ENCODE data around the gene SERPINE2.

The SERPINE2 gene, protein sequence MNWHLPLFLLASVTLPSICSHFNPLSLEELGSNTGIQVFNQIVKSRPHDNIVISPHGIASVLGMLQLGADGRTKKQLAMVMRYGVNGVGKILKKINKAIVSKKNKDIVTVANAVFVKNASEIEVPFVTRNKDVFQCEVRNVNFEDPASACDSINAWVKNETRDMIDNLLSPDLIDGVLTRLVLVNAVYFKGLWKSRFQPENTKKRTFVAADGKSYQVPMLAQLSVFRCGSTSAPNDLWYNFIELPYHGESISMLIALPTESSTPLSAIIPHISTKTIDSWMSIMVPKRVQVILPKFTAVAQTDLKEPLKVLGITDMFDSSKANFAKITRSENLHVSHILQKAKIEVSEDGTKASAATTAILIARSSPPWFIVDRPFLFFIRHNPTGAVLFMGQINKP

DNA sequence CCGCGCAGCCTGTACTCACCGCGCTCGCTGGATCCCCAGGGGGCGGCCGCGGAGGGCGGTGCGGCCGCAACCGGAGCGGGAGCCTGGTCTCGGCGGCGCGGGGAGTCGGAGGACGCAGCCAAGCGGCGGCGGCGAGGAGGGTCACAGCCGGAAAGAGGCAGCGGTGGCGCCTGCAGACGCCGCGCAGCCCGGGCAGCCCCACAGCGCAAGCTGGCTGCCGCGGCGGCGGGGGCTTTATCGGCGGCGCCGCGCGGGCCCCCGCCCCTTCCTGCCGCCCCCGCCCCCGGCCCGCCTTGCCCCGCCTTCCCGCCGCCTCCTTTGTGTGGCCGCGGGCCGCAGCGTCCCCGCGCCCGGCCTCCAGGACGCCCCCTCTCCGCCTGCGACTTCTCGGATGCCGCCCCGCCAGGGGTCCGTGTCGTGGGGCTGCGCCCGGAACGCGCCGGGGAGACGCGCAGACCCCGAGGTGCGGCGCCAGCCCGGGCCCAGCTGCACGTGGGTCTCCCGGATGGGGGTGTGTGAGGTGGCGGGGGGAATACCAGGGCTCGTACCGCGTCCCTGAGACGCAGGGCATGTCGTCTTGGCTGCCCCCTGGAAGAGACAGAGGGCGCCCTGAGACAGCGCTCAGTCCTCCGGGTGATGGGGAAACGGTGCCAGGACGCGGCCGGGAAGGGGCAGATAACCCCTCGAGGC lies at the start of gene SERPINE2:
Gene SERPINE2 (minus strand): TSS at position 207 of the 690 bp plus-strand sequence. CDS start 37,386 bp downstream, outside the sequence.
- peaks cover 15% of the 10 kb centered on the region for H3K4me1 Mint-ChIP-seq
- H3K27ac Mint-ChIP-seq, result no peak within 1 kb of the TSS
- no peaks in the 10 kb centered on the region for H3K36me3 Mint-ChIP-seq
- peak; percentile 78 for ATAC-seq
- H3K4me3 Mint-ChIP-seq, result peak within 1 kb of the TSS; percentile 83
- DNase-seq (ENCODE audit: low spot score in 2 of 2), result peak; percentile 14 to 70
- H3K9me3 Mint-ChIP-seq, result no peaks in the 10 kb centered on the region

DNA sequence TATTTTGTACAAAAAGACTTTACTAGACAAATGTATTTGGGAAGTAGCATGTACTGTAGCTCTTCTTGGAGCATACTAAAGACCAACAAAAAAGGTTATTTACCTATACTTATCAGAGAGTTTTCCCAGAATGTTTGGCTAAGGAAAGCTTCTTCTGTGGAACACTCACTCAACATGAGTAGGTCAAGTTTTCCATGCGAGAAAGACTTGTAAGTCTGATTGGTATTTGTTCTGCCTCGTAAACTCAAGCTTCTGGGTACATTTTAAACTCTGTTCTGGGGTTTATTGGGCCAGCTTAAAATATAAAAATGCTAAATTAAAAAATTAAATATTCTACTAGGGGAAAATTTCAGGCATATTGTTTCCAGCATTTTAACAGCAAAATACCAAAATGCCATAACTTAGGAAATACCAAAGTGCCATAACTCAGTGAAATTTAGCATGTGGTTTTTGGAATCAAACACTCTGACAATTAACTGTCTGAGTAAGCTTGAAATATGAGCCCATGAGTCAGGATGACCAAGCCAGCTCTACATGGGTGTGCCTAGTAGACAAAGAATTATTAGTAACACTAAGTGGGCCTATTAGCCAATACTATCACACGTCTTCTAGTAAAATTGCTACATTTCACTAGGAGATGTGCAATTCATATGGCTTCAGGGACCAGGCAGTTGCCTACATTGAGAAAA lies 47.3 kb upstream of the SERPINE2 start:
- no peaks in the 10 kb centered on the region for H3K4me1 Mint-ChIP-seq

DNA sequence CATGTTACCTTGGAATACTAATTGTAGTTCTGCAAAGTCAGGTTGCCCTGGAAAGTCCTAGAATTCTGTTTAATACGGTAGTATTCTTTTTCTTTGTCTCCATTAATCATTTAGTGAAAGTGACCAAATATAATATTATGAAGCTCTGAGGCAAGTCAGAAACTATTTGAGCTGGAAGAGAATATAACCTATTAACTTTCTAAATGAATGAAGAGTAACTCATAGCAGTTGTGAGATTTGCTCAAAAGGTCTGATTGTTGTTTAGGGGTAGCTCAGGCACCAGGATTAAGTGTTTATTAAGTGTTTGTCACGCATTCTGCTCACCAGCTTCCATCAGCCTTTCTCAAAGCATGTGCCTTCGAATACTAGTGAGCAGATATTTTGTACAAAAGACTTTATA lies 46.7 kb upstream of the SERPINE2 start:
- ATAC-seq (no peak), DNase-seq (ENCODE audit: low spot score in 2 of 2) (no peak)
- H3K9me3 Mint-ChIP-seq, result no peaks in the 10 kb centered on the region
- H3K4me3 Mint-ChIP-seq, result no peak overlapping the region
- no peaks in the 10 kb centered on the region for H3K36me3 Mint-ChIP-seq
- no peaks in the 10 kb centered on the region for H3K4me1 Mint-ChIP-seq
- no peak overlapping the region for H3K27ac Mint-ChIP-seq

More for the DNA sequence above, 47.3 kb upstream of the SERPINE2 start:
- Mint-ChIP-seq H3K27ac (no peak overlapping the region), H3K9me3 (no peaks in the 10 kb centered on the region), H3K36me3 (no peaks in the 10 kb centered on the region), H3K4me3 (no peak overlapping the region)
- no peak for DNase-seq (ENCODE audit: low spot score in 2 of 2)
- ATAC-seq, result no peak

DNA sequence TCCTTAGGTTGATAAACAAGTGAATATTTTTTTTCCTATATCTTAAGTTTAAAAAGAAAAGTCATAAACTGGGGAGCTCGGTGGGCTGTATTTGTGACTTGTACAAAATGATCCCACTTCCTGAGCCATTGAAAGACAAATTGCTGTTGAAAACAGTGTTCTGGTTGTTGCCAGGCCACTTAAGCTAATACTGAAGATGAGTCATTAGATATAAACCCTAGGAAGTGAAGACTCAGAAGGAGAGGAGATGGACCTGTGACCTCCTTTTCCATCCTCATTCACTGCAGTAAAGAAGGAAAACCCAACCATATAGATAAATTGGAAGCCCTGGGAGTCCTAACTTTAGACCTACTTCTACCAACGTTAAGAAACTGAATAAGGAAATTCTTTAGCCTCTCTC lies 46.2 kb upstream of the SERPINE2 start:
- DNase-seq (ENCODE audit: low spot score in 2 of 2), result no peak
- Mint-ChIP-seq H3K4me3 (no peak overlapping the region), H3K36me3 (no peaks in the 10 kb centered on the region), H3K9me3 (no peaks in the 10 kb centered on the region), H3K27ac (no peak overlapping the region), H3K4me1 (no peaks in the 10 kb centered on the region)
- no peak for ATAC-seq

DNA sequence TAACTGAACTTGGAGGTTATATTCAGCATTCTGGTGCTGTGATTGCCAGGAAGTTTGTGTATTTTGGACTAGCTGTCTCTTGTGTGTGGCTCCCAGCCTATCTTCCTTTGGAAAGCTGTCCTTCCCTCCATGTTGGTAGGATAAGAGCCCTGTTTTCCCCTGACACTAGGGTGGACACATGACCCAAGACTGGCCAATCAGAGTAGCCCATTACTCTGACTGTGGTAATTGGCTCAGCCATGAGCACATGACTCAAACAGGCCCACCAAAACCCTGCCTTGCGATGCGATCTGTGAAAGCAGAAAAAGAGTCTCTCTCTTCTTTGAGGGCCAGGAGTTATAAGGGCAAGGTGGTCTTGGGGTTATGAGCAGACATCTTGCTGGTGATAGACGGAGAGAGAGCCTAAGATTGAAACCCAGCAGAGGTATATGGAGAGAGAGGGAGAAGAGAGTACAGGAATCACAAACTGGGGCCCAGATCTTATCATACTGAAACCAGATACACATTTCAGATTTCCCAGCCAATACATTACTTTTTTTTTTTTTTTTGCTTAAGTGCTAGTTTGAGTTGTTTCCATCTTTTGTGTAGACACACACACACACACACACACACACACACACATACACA lies 45.3 kb upstream of the SERPINE2 start:
- H3K9me3 Mint-ChIP-seq, result no peaks in the 10 kb centered on the region

DNA sequence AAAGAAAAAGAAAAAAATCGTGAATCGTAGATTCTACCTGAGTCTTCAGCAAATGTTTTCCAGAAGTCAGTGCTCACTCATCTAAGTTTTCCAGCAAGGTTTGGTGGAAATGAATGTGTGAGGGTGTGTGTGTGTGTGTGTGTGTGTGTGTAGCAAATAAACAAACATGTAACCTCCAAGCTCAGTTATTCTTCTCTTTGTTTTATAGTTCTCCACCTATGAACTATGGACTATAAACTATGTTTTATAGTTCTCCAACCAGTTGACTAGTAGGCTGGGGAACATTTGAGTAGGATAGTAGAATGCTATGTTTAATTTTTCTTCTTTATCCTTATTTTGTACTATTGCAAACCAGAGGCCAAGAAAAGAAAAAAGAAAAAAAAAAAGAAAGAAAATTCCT lies 44.6 kb upstream of the SERPINE2 start:
- Mint-ChIP-seq H3K36me3 (no peaks in the 10 kb centered on the region), H3K4me1 (no peaks in the 10 kb centered on the region), H3K27ac (no peak overlapping the region), H3K4me3 (no peak overlapping the region), H3K9me3 (no peaks in the 10 kb centered on the region)
- DNase-seq (ENCODE audit: low spot score in 2 of 2) (no peak), ATAC-seq (no peak)

More for the DNA sequence above, 45.3 kb upstream of the SERPINE2 start:
- peak; percentile 42 for ATAC-seq
- no peaks in the 10 kb centered on the region for H3K36me3 Mint-ChIP-seq
- H3K4me1 Mint-ChIP-seq, result no peaks in the 10 kb centered on the region
- no peak overlapping the region for H3K27ac Mint-ChIP-seq
- no peak overlapping the region for H3K4me3 Mint-ChIP-seq
- DNase-seq (ENCODE audit: low spot score in 2 of 2), result no peak

DNA sequence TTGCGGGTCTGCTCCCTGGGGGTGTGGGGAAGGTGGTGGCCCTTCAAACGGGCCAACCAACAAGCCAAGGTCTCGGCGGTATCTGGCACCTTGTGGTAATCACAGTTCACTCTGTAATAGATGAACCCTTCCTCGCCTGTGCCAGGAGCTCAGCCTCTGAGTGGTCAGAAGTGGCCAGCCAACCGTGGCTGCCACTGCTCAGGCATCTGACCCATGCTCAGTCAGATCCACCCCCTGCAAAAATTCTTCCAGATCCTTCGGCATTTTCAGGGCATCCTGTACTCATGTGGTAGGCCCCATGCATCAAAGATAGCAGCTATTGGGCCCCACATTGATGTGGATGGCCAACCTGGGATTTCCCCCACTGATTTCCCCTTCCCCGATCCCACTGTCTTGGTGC lies 39.6 kb upstream of the SERPINE2 start:
- no peak for ATAC-seq
- Mint-ChIP-seq H3K27ac (no peak overlapping the region), H3K4me1 (no peaks in the 10 kb centered on the region), H3K36me3 (no peaks in the 10 kb centered on the region), H3K4me3 (no peak overlapping the region), H3K9me3 (no peaks in the 10 kb centered on the region)
- no peak for DNase-seq (ENCODE audit: low spot score in 2 of 2)

DNA sequence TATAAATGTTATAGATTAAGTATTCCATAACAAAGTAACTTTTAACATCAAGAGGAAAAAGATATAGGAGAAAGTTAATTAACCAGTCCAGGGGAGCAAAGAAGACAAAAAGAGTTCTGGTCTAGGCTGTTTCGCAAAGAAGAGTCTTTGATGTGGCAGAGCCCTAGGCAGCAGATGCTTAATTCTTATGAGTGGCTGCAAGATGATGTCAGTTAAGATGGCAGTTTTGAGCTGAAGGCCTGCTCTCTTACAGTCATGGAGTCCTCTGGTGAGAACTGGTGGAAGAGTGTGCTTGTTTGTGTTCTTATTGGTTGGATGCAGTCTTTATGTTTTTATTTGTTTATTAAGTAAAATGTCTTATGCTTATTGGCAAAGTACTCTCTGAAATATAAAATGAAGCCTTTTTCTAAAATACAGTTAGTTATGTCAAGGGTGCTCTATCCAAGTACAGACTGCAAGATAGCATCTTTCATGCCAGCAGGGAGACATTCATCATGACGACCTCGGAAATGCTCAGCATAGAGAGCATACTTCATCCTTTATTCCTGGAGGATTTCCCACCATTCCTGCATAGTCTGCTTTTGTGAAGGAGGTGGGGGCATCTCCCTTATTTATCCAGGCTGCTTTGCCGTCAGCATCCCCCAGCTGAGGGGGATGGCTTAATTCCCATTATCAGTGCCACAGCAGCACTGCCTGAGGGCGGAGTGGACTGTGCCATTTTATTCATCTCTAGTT lies 38.9 kb upstream of the SERPINE2 start:
- Mint-ChIP-seq H3K36me3 (no peaks in the 10 kb centered on the region), H3K27ac (no peak overlapping the region), H3K4me3 (no peak overlapping the region), H3K4me1 (no peaks in the 10 kb centered on the region), H3K9me3 (no peaks in the 10 kb centered on the region)
- DNase-seq (ENCODE audit: low spot score in 2 of 2), result no peak
- ATAC-seq, result no peak

DNA sequence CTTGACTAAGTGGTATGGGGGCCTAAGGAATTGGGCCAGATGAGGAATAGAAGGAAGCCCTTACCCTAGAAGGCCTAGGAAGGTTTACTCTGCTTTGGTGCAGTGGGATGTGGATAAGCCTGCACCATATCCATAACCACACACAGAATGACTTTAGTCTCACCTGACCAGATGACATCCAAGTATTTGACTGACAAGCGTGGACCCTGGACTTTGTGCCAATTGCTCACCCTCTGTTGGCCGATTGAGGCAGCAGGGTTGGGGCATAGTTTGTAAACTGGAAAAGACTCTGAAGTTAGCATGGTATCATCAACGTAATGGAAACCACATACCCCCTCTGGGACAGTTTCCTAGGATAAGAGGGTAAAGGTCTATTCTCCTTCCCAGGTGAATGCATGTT lies 36.5 kb upstream of the SERPINE2 start:
- no peak for ATAC-seq
- no peak for DNase-seq (ENCODE audit: low spot score in 2 of 2)
- H3K4me1 Mint-ChIP-seq, result no peaks in the 10 kb centered on the region

DNA sequence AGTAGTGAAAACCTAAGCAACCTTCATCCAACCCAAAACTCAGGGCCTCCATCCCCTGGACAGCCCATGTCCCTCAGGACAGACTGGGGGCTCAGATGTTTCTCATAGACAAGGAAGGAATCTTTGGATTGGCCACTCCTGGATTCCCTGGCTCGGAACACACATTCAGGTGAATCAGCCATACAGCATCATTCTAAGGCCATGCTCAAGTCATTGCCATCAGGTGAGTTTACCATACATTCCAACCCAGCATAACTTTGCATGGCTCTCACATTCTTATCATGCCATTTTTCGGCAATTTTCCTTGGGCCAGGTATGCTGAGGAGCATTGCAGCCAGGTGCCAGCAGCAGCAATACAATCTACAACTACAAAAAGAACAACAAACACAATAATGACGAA lies 34.6 kb upstream of the SERPINE2 start:
- Mint-ChIP-seq H3K4me3 (no peak overlapping the region), H3K27ac (no peak overlapping the region), H3K9me3 (no peaks in the 10 kb centered on the region), H3K4me1 (no peaks in the 10 kb centered on the region), H3K36me3 (no peaks in the 10 kb centered on the region)
- DNase-seq (ENCODE audit: low spot score in 2 of 2) (no peak), ATAC-seq (no peak)

More for the DNA sequence above, 36.5 kb upstream of the SERPINE2 start:
- no peaks in the 10 kb centered on the region for H3K9me3 Mint-ChIP-seq
- H3K27ac Mint-ChIP-seq, result no peak overlapping the region
- H3K36me3 Mint-ChIP-seq, result no peaks in the 10 kb centered on the region
- no peak overlapping the region for H3K4me3 Mint-ChIP-seq

DNA sequence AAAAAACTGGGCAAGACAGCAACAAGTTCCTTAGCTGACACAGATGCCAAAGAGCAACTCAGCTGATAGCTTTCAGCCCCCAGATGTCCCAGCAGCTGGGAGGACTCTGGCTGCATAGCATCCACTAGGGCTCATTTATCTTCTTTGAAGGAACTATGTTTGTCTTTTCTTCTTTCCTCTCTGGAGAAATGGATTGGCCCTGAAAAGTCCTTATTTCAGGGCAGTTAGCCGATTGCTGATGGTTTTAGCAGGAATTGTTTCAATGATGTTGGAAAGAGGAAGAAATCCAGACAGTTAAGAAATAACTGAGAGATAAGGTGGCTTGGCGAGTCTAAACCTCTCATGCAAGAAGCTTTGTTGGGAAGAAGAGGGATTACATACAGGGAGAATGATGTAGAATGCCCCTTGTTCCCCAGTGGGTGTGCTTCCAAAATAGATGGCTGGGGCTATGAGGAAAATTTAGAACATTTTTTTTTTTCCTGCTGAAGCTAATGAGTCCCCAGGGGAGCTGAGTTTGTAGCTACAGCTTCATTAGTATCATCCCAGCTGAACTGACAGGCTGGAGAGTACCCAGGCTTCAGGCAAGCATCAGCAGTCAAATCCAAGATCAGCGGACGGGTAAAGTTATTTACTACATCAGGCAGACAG lies 33.6 kb upstream of the SERPINE2 start:
- Mint-ChIP-seq H3K27ac (no peak overlapping the region), H3K4me1 (no peaks in the 10 kb centered on the region), H3K4me3 (no peak overlapping the region), H3K9me3 (no peaks in the 10 kb centered on the region), H3K36me3 (no peaks in the 10 kb centered on the region)
- DNase-seq (ENCODE audit: low spot score in 2 of 2) (no peak), ATAC-seq (no peak)

DNA sequence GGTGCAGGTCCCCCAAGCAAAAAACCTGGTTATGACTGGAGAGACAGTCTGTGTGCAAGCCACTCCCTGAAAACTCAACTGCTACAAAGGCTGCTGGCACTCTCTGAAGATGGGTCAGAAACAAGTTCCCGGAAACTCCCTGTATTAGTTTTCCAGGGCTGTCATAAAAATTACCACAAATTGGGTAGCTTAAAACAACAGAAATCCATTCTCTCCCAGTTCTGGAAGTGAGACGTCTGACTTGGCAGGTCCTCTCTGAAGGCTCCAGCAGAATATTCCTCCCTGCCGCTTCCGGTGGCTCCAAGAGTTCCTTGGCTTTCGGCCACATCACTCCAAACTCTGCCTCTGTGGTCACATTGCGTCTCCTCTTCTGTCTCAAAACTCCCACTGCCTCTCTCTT lies 30.1 kb upstream of the SERPINE2 start:
- Mint-ChIP-seq H3K27ac (no peak overlapping the region), H3K9me3 (no peaks in the 10 kb centered on the region), H3K4me3 (no peak overlapping the region), H3K36me3 (no peaks in the 10 kb centered on the region), H3K4me1 (no peaks in the 10 kb centered on the region)
- ATAC-seq, result no peak
- DNase-seq (ENCODE audit: low spot score in 2 of 2), result no peak

DNA sequence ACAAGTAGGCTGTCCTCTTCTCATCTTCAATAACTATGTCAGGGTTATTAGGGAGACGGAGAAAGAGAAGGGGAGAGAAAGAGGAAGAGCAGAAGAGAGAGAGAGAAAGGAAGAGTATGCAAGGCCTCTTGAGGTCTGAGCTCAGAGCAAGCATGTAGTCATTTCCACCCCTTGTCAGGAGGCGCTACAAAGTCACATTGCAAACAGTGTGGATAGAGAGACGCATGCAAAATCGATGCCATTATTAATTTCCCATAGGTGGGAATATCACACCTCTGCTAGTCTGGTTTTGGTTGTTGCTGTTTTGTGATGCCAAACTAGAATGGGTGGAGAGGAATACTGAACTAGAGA lies 24.2 kb upstream of the SERPINE2 start:
- ATAC-seq (no peak), DNase-seq (ENCODE audit: low spot score in 2 of 2) (no peak)
- no peak overlapping the region for H3K27ac Mint-ChIP-seq
- no peaks in the 10 kb centered on the region for H3K9me3 Mint-ChIP-seq
- H3K4me3 Mint-ChIP-seq, result no peak overlapping the region
- H3K4me1 Mint-ChIP-seq, result no peaks in the 10 kb centered on the region
- no peaks in the 10 kb centered on the region for H3K36me3 Mint-ChIP-seq

DNA sequence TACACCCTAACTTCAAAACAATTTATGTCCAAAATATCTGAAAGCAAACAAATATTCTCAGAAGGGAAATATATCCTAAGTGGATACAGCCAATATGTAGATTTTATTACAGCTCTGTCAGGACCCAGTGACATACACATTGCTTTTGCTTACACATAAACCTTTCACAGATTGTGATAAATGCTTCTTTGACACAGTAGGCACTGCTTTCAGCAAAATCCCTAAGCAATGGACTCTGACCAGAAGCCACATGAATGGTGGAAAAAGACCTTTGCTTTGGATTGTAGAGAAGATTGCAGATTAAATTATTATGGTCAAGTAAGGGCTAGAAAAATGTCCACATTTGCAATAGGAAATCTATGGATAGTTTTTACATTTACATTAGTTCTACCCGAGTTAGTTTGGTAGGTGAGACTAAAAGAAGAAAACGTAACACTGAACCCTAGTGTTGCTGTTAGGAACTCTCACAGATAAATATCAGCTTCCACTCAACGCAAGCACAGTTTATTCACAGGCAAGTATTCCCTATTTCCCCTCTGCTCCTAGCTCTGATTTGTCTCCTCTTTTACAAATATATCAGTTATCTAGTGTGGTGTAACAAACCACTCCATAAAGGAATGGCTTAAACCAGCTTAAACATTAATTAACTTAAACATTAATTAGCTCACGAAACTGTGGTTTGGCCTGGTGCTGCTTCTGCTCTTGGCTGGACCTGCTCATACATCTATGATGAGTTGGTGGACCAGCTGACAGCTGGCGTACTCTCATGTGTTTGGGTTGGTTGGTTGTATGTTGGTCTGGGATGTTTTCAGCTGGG lies 23.6 kb upstream of the SERPINE2 start:
- no peak overlapping the region for H3K27ac Mint-ChIP-seq
- DNase-seq (ENCODE audit: low spot score in 2 of 2) (no peak), ATAC-seq (no peak)
- no peaks in the 10 kb centered on the region for H3K36me3 Mint-ChIP-seq
- no peak overlapping the region for H3K4me3 Mint-ChIP-seq
- no peaks in the 10 kb centered on the region for H3K4me1 Mint-ChIP-seq
- H3K9me3 Mint-ChIP-seq, result no peaks in the 10 kb centered on the region

Data from stimulated activated effector memory CD8-positive, alpha-beta T cell treated with anti-CD3 and anti-CD28 coated beads, Interleukin-12 subunit alpha, Interleukin-12 subunit beta, amount 100 ng/mL, for 72 hours (primary cell).